ENCODE results near the gene MEOX1.

The MEOX1 gene

DNA sequence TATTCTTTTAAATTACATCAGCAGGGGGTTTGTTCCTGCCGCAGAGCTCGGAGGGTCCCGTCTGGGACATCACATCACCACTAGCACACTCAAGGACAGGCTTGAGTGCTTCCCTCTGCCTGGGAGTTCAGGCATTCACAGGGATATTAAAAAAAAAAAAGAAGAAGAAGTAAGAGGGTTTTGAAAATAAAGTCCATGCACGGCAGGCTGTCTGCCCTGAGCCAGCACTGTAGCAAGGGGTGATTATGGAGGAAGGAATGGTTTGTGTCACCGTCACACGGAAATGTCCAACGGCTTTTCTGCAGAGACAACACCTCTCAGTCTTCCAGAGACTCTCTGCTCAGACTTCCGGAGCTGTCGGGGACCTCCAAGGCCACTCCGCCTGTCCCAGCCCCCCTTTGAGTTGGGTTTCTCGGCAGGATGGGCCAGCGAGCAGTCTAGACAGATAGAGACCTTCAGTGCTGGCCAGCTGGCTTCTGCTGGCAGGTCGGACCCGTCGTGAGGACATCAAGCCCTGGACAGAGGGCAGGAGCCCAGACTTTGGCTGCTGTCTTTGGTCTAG is 33.6 kb downstream of the MEOX1 start:
- intact Hi-C loops (cut with DNase I), result no loop called here

DNA sequence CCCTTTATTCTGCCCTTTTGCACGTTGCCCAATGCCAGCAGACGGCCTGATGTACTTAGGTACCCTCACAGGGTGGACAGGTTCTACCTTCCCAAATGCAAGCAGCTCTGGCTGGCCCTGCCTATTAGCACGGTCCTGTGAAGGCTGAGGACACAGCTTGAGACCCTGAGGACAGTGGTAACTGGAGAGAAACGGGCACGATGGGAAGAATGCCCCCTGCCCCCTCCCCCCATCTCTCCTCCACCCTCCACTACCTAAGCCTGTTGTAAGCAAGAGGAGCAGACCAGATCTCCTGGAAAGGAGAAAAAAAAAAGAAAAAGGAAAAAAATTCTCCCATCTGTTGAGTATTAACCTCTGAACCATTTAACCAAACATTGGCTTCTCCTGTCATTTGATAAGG is 34.1 kb downstream of the MEOX1 start:
- intact Hi-C loops (cut with DNase I), result no loop called here

More for the DNA sequence above, 33.6 kb downstream of the MEOX1 start:
- no peak for DNase-seq

GRCh38 chr17:43626023-43626422 is 35.7 kb downstream of the MEOX1 start:
- intact Hi-C loops (cut with DNase I), result no loop called here
- no peak for DNase-seq

More for the DNA sequence above, 34.1 kb downstream of the MEOX1 start:
- DNase-seq, result no peak

- no peak for DNase-seq
- intact Hi-C loops (cut with DNase I), result no loop called here
Observed at GRCh38 chr17:43625606-43626005, 36.1 kb downstream of the MEOX1 start.

DNA sequence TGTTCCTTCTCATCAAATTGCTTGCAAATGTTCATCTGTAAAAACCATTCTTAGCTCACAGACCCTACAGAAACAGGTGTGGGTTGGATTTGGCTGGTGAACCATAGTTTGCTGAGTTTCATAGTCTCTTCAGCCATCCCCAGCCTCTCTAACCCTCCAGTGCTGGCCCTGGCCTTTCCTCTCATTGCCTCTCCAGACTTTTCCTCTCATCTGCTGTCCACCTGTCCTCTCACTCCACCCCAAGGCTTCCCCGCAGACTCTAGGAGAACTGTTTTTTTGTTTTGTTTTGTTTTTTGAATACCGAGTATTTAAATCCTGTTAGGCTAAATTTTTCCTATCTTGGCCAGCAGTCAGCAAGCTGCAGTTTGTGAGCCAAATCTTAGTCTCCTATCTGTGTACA is 41.1 kb downstream of the MEOX1 start:
- DNase-seq, result no peak
- intact Hi-C loops (cut with DNase I), result no loop called here

DNA sequence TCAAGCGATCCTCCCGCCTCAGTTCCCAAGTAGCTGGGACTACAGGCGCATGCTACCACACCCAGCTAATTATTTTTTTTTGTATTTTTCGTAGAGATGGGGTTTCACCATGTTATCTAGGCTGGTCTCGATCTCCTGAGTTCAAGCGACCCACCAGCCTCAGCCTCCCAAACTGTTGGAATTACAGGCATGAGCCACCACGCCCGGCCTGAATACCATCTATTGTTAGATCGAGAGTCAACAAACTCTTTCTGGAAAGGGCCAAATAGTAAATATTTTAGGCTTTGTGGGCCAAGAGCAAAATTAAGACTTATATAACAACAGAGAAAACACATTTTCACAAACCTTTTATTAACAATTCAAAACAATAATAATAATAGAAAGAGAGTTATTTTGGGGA is 41.6 kb downstream of the MEOX1 start:
- intact Hi-C loops (cut with DNase I), result no loop called here
- DNase-seq, result no peak

GRCh38 chr17:43619705-43620104 is 42.0 kb downstream of the MEOX1 start:
- intact Hi-C loops (cut with DNase I), result no loop called here
- DNase-seq, result no peak

- DNase-seq, result no peak
- intact Hi-C loops (cut with DNase I), result no loop called here
Observed at GRCh38 chr17:43618276-43618675, 43.4 kb downstream of the MEOX1 start.

- intact Hi-C loops (cut with DNase I), result no loop called here
- no peak for DNase-seq
Observed at GRCh38 chr17:43616852-43617251, 44.9 kb downstream of the MEOX1 start.

DNA sequence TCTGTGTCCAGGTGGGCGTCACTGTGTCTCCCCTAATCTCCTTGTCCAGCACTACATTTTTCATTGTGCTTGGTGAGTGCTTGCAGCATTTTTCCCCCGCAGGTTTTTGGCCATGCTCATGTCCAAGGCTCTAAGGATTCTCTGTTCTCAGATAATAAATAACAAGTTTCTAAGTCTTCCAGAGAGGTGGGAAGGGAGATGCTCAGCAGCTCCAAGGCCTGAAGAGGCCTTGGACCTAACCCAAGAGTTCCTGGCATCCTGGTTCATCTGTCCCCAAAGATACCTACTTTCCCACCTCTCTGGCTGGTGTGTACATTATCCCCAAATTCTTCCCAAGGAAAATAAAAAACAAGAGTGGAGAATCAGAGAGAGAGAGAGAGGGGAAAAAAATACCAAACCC is 45.3 kb downstream of the MEOX1 start:
- intact Hi-C loops (cut with DNase I), result no loop called here
- no peak for DNase-seq

DNA sequence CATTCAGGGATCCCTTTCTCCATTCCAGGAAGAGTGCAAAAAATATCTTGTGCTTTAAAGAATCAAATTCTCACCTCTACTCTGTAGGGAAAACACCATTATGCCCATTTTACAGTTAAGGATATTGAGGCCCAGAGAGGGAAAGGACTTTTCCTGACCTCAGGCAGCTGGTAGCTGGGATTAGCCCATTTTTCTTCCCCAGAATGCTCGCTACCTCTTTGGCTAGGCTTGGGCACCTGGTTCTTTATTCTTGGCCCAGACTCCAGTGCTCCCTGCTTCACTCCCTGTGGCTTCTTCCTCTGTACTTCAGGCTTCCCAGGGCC is 45.7 kb downstream of the MEOX1 start:
- no peak for DNase-seq
- intact Hi-C loops (cut with DNase I), result no loop called here

DNA sequence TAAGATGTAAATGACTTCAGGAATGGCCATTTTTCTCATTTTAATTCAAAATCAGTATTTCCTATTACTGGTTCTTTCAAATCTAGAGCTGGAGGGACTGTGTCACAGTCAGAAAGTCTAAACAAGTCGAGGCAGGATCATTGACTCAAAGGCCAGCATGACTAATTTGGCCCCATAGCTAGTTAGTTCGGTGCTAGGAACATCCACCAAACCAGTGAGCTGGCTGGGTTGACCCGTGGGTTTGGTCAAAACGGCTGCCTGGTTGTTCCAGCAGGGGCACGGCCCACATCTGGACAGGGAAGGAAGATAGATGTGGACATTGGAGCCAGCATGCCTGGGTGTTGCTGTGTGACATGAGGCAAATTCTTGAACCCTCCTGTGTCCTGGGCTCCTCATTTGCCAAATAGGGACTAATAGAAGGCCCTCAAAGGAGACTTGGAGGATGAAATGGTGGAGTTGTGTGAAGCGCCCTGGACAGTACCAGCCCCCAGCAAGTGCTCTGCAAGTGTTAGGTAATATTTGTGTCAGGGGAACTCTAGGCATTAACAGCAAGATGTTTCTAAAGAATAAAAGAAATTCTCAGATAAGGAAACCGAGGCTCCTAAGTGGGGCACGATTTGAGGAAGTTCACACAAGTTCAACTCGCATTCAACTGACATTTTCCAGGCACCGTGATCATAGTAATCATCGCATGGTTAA is 46.2 kb downstream of the MEOX1 start:
- DNase-seq, result no peak
- intact Hi-C loops (cut with DNase I), result no loop called here

- no peak for DNase-seq
- intact Hi-C loops (cut with DNase I), result no loop called here
Observed at GRCh38 chr17:43614561-43614960, 47.2 kb downstream of the MEOX1 start.

DNA sequence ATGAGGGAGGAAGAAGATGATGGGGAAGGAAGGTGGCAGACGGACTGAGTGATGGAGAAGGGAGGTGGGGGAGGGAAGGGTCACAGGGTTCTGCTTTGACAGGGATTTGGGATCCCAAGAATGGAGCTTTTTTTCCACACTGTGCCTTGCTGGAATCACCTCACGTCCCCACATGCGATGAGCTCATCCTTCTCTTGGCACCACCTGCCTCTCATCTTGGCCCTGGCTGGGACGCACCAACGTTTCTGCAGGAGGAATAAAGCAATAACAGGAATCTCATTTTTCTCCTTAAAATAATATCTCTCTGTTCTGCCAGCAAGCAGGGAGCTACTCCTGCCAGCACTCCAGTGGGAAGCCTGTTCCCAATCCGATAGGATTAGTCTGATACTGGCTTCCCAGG is 47.8 kb downstream of the MEOX1 start:
- peak in 6 of 42 donors; percentile 5 to 38 (median 16) for DNase-seq
- intact Hi-C loops (cut with DNase I), result no loop called here

DNA sequence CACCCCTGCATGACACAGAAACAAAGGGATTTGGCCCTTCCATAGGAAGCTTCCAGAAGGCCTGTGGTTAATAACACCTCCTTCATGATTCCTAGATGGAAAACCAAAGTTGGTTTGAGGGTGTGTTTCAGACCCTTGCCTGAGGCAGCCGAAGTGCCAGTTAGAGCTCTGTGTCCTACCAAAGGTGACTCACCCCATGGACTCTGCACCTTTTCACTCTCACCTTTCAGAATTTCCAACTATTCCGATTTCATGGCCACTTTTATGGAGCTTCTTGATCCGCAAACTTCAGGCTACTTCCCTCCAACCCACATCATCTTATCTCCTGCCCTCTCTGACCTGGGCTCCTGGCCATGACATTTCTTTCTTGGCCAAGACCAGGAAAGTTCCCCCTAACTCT is 49.2 kb downstream of the MEOX1 start:
- no peak for DNase-seq
- intact Hi-C loops (cut with DNase I), result no loop called here

GRCh38 chr17:43611230-43611969 is 50.3 kb downstream of the MEOX1 start:
- DNase-seq, result no peak
- intact Hi-C loops (cut with DNase I), result no loop called here

- DNase-seq, result no peak
- intact Hi-C loops (cut with DNase I), result no loop called here
Observed at GRCh38 chr17:43609613-43610385, 51.9 kb downstream of the MEOX1 start.

DNA sequence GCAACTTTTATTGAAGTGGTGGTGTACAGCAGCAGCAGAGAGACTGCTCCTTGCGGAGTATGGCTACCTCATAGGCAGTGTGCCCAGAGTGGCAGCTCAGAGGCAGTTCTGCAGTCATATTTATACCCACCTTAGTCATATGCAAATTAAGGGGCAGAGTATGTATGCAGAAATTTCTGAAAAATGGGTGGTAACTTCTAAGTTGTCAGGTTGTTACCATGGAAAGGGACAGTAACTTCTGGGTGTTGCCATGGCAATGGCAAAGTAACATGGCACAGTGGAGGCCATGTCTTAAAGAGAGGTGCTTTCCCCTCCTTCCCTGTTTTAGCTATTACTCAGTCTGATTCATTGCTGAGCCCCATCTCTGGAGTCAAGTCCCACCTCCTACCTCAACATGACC is 53.4 kb downstream of the MEOX1 start:
- intact Hi-C loops (cut with DNase I), result no loop called here
- peak in 12 of 42 donors; percentile 3 to 39 (median 19) for DNase-seq

DNA sequence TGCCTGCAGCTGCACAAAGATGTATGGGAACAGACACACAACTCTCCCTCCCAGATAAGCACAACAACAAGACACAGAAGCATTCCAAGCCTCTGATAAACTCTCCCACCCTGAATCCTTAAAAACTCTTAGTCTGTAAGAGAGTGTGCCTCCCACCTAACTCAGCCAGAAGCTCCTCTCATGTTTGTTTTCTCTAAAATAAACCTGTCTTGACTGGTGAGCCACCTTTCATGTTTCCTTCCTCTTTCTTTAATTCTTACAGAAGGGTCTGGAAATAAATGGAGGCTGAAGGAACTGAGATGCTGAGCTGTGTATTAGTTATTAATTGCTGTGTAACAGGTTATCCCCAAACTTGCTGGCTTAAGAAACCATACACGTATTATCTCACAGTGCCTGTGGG is 57.2 kb downstream of the MEOX1 start:
- intact Hi-C loops (cut with DNase I), result no loop called here
- no peak for DNase-seq

DNA sequence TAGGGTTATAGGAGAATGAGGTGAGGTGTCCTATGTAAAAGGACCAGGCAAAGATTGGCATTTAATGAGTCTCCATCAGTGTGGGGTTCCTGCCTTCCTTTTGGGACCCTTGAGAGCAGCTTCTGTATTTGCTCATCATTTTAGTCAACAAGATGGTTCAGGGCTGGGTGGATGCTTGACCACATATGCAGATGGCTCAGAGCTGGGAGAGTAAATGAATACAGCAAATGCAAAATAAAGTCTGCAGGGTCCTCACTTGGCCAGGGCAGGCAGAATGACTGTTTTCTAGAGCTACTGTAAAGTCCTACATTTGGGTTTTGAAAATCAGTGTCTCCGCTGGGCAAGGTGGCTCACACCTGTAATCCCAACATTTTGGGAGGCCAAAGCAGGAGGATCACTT is 58.4 kb downstream of the MEOX1 start:
- DNase-seq, result no peak
- intact Hi-C loops (cut with DNase I), result no loop called here
